GM19455 (cell line): ENCODE results near the gene CPNE2.

Source experiments
- ATAC-seq: cut with Tn5 transposase; IDR thresholded peaks from one replicate; pipeline ENCODE4 v1.9.1; 2021; ENCODE audit not compliant: unreplicated experiment

Gene CPNE2

DNA sequence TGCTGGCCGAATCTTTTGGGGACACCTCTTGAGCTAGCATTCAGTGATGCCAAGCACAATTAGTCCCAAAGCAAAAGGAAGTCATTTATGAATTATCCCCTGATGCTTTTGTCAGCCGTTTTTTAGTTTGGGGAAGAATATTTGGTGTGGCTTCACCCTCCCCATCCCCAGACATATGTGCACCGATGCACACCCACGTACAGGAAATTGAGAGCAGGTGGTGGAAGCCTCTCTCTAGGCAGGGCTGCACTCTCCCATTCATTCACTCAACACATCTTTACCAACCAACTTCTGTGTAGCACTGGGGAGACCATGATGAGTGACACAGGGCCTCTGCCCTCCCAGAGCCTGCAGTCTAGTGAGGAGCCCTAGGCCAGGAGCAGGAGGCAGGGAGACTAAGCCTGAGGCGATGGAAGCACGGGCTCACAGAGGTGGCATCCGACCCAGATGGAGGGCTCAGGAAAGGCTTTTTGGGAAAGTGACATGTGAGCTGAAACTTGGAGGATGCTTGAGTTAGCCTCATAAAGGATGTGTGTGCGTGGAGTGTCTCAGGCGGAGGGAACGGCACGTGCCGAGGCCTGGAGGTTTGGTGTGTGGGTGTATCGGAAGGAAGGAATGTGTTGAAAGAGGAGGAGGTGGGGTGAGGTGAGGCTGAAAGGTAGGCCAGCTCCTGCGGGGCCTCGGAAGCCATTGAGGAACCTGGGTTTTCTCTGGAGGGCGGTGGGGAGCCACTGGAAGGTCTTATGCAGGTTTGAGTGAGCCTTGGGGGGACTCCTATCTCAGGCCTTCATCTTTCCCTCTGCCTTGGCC, 49.6 kb downstream of the CPNE2 start:
- no peak for ATAC-seq

DNA sequence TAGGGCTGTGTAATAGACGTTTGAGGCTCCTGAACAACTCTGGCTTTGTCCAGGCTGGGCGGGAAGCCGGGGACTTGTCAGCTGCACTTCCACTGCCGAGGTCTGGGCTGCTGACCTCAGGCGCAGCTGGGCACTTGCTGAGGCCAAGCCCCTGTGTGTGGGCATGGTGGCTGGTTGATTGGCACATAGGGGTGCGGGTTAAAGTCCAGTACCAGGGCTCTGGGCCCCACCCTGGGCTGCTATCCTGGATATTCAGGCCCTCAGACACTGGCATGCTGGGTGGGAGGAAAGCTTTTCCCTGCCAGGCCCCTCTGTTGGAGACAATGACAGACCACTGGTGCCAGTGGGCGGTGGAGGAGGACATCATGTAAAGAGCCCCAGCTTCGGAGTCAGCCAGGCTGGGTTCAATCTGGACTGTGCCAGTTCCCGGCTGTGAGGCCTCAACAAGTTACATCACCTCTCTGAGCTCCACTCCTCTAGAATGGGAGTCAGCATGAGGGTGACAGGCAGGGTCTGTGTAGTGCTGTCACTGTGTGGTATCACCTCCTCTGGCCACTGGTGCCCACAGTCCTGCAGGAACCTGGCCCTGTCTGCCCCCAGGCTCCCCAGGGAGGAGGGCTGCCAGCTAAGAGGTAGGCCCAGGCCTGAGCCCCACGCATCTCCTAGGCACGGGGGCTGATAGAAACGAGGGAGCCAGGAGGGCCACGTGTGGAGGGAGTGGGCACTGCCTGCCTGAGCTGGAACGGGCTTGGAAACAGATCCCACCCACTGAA, 51.0 kb downstream of the CPNE2 start:
- ATAC-seq = no peak

DNA sequence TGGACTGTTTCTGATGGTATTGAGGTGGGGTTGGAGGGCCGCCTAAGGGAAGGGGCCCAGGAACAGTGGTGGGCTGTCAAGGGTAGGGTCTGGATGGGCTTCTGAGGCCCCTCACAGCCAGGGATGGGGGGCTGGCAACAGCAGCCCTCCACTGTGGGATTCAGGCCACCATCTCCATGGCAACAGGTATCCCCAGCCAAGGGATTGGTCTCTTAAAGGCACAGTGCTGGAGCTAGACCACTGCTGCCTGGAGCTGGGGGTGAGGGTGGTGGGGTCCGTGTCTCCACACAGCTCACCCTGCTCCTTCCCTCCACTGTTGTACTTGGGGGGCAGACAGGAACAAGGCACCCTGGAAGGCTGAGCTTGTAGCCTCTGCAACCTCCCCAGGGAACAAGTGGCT, 51.6 kb downstream of the CPNE2 start:
- no peak for ATAC-seq

DNA sequence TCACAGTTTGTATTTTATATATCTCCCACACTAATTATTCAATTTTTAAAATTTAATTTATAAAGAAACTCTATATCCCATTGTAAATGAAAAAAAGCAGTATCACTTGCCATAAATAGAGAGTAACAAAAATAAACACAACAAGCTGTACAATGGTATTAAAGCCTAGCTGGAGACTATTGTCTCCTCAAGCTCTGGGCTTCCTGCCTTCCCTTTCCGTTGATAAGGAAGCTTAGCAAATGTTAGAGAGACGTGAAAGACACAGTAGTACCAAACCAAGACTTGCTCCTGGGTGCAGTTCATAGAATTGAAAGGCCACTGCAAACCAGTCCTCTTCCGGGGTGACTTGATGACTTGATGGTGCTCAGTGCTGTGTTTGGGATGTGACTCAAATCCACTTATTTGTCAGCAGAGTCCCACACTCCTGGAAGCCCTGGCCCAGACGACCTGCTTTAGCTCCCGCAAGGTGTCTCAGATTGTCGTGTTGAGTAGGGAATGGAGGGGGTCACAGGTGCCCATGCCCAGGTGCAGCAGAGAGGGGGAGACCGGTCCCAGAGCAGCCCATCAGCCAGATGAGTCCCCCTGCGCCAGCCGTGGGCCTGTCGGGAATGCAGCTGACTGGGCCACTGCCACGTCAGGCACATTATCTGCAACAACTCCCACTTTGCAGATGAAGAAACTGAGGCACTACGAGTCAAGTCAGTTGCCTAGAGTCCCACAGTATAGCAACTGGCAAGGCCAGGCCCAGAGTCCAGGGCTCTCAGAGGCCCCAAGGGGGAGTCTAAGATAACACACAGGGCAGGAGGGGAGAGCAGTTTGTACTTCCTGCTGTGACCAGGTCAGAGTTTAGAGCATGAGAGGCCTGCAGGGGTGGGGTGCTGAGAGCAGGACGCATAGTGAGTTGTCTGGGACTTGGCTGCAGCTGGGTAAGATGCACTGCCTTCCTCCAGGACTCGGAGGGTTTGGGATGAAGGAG, 53.0 kb downstream of the CPNE2 start:
- no peak for ATAC-seq

DNA sequence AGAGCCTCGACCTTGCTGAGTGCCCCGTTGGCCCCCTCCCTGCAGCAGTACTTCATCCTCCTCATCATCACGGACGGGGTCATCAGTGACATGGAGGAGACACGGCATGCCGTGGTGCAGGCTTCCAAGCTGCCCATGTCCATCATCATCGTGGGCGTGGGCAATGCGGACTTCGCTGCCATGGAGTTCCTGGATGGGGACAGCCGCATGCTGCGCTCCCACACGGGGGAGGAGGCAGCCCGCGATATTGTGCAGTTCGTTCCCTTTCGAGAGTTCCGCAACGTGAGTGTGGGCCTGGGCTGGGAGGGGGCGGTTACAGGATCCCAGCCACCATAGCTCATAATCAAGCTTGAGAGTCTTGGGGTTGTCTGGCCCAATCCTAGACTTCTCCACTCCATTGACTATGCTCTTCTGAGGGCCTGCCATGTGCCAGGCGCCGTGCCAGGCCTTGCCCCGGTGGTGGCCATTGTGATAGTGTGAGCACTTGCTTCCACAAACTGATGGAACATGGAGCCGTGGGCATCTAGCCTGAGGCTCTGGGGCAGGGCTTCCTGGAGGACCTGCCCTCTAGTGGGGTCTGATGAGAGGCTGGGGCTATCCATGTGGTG, 53.8 kb downstream of the CPNE2 start:
- ATAC-seq = no peak

DNA sequence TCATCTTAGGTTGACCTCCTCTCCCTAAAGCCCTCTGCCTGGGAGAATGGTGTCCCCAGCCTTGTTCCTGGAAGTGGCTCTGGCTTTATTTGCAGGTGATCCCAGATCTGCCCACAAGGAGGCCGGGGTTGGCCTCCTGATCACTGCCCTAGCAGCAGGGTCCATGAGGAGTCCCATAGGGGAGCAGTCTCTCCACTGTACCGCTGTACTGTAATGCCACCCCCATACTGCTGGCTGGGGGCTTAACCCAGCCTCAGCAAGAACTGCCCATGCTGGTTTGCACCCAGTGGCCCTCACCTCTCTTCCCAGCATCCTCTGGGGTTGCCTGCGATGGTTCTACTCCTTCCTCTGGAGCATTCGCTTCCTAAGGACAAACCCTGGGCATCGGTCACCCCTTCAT, 54.4 kb downstream of the CPNE2 start:
- no peak for ATAC-seq

DNA sequence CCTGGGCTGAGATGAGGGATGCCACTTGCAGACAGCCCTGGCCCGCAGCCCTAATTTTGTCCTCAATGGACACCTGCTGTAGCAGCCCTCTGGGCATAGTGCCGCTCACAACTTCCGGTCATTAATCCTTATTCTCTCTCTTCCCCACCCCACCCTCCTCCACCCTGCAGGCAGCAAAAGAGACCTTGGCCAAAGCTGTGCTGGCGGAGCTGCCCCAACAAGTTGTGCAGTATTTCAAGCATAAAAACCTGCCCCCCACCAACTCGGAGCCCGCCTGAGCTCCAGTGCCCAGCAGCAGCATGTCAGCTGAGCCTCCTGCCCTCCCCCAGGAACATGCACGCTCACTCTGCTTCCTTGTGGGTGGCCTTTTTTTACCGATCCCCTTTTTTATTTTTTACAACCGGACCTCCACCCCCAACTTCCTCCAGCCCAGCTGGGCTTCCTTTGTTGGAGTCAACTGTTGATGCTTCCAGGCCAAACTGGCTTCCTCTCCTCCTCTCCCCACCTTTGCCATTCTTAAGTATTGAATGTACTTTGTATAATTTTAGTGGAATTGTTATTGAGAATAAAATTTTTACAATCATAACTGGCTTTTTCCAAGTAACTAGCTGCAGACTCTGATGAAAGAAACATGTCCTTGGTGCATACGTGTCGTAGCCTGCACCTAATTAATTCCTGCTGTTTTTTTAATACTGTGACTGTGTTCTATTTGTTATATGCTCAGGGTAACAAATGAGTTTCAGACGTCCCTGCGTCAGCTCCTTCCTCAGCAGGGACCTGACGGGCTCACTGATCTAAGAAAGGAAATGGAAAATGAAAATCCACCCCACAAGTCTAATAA, 55.2 kb downstream of the CPNE2 start:
- ATAC-seq = no peak

DNA sequence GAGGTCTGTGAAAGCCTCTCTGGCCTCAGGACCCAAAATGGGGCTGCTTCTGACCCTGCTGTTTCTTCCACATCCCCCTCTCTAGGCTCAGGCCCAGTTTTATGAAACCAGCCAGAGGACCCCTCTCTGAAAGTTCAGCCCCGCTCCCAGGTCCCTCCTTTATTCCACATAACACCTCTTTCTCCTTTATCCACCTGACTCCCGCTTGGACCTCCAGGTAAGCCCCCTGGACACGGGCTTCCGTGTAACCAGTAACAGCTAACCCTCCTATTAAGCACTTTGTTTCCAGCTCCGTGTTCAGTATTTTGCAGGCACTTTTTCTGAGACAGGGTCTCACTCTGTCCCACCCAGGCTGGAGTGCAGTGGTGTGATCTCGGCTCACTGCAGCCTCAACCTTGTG, 56.1 kb downstream of the CPNE2 start:
- no peak for ATAC-seq

DNA sequence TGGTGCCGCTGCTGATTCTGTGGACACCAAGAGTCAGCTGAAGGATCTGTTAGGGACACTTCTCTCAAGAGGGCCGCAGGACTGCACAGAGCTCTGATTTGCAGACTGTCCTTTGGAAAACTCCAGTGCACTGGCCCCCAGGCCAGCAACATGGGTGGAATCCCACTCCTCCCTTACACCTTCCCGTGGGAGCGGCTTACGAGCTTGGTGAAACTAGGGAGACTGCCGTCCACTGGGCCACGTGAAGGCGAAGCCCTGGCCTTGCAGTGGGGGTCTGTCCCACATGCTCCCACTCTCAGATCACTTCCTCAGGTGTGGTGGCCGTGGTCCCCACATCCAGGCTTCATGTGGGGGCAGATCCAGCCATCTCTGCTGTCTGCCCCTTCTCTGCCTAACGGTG, 57.0 kb downstream of the CPNE2 start:
- no peak for ATAC-seq

DNA sequence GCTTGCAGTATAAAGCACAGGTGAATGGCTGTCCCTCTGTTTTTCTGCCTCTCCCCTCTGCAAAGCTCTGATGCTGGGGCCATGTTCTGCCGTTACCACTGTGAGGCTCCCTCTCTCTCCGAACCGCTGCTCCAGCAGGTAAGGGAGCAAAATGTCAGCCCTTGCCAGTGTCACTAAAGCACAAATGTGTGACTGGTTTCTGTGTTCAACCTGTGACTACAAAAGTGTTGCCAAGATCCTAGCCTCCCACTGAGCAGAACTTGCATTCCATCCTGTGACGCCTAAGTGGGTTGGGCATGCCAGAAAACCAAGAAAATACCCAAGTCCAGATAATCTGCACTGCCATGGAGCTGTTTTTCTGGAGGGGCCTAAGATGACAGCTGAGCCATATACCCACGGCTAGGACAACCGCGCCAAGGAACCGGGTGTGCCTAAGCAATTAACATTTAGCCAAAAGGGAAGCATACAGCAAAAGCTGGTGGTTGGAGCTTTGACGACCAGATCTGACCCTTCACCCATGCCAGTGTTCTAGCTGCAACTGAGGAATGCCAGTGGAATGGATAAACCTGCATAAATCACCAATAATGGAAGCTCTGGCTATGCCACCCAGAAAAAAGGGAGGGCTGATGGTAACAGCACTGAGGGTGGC, 58.4 kb downstream of the CPNE2 start:
- ATAC-seq = no peak

DNA sequence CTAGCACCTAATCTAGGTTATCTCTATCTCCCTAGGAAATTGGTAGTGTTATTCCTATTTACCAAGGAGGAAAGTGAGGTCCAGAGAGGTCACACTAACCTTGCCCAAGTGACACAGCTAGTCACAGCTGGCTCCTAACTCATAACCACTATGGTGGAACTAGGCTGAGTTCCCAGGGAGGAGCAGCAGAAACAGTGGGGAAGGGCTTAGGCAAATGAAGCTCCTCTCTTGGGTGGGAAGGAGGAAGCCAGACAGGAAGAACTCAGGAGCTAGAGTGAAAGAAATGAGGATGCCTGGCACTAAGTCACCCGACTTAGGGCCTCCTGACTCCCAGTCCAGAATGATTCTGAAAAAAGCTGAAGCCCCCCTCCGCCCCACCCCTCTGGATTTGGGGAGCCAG, 59.0 kb downstream of the CPNE2 start:
- no peak for ATAC-seq

DNA sequence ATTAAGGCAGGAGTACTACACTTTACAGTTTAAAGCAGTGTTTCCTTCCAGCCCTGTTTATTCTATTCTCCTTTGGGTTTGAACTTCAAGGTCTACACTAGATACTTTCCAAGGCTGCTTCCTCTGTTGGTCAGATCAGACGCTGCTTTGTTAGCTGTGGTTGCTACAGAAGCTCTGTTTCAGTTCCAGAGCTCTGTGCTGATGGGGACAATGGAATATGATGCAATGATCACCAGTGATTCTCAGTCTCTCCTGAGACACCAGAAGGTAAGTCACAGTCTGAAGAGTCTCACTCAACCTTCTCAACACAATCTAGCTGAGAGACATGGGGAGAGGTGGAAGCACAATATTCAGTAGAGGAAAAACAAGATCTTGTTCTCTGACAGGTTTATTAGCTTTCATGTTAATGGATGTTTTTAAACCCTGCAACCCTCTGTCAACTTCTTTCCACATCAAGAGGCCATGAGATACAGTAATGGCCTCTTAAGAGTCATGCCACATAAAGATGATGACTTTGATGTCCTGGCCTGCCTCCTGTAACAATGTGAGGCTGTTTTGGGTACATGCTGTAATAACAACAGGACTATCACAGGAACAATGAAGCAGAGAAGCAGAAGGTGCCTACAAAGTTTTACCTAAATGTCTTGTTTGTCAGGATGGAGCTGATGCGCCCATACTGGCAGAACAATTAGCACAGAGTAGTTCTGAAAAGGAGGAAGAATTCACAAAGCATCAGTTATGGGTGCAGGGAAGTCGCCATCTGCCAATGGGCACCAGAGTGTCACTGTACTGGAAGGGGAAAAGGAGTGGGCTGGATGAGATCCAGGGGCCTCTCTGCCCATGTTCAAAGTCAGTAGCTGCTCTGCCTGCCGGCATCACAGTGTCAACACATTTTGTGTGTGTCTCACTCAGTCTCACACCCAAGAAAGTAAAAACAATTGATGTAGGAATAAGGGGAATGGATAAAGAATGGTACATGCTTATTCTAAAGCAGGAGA, 60.0 kb downstream of the CPNE2 start:
- no peak for ATAC-seq

DNA sequence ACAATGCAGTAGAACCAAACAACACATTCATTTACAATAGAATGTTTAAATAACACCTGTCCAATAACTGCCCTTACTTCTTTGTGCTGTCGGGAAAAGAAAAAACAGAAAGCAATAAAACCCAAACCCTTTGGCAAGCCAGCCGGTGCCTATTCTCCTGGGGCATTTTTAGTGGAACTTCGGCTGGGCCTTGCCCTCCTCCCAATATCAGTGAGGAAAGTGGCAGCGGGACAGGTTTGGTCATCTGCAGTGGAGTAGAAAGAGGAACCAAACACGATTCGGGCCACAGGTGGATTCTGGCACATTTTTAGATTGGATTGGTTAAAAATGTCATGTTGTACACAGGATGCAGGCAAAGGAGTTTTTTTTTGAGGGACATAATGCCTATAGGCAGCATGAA, 61.5 kb downstream of the CPNE2 start:
- ATAC-seq = no peak

DNA sequence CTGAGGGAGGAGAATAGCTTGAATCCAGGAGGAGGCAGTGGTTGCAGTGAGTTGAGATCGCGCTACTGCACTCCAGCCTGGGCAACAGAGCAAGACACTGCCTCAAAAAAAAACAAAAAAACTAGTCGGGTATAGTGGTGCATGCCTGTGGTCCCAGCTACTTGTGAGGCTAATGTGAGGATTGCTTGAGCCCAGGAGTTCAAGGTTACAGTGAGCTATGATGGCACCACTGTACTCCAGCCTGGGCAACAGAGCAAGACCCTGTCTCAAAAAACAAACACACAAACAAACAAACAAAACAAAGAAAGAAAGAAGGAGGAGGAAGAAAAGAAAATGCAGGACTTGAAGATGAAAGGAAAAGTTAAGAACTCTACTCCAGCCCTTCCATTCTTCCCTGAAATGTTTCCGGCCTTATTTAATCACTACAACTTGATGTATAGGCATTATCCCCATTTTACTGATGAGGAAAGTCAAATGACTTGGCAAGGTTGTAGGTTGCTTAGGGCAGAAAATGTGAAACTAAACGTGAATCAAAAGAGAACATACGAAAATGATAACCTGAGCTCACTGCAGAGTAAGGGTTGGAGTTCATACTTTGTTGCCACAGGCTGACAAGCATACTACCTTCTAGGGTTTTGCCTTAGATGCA, 63.4 kb downstream of the CPNE2 start:
- no peak for ATAC-seq

DNA sequence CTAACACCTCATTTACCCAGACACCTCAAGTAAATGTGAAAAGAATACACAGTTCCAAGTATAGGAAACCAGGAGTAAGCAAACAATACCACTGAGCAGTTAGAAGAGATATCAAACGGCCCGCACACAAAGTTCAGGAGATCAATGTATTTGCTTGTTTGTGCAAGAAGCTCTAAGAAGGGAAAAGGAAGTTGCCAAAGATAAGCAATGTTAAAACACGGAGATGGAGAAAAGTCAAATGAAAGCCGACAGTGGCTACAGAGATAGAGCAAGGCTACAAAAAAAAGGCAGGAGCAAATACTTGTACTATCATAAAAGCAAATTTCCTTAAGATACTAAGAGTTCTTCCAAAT, 63.9 kb downstream of the CPNE2 start:
- ATAC-seq = no peak

DNA sequence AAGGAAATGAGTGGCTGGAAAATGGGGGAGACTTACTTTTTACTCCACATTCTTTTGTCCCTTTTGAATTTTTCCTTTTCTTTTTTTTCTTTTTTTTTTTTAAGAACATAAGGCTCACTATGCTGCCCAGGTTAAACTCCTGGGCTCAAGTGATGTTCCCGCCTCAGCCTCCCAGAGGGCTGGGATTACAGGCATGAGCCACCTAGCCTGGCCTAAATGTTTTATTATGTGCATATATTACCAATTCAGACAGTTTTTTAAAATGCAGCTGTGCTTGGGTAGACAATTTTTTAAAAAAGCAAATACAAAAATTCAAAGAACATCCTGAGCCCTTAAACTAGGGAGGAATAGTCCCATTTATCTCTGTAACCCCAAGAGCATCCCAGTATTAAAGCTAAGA, 65.2 kb downstream of the CPNE2 start:
- ATAC-seq = no peak

DNA sequence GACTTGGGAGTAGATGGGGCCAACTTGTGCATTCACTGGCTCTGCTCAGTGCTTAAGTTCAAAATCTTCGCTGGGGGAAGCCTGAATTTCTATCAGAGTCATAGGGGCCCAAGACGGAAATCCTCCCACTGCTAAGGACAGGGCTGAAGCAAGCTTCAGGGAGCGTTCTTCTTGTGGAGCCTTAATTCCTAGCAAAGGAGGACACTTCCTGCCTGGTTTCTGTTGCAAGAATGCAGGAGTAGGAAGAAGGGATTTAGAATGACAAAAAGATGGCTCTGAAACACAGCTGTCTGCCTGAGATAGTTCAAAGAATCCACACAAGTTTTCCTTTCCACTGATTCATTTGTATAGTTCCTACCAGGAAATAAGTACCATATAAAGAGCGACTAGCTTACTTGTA, 67.1 kb downstream of the CPNE2 start:
- no peak for ATAC-seq

DNA sequence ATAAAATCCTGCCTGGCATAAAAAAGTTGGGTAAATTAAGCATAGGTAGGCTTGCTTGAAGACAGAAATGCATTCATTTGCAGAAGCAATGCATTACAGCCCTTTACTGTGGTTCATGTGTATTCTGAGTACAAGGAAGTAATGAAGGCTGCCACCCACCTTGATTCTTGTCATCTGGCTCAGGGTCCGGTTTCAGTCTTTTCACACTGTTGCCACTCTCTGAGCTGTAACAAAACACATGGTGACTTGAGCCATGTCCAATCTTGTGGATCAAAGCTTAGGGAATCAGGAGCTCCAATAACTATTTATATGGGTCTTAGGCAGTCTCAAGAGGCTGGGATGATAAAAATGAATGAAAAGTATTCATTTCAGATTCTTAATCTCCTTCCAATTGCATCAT, 71.5 kb downstream of the CPNE2 start:
- no peak for ATAC-seq
